ENCODE measurements around the gene CCDC80.
"Not testable (repeated sequence)": the region's sequence is repeated elsewhere in the genome, so short reads cannot be mapped to it uniquely, and the experiment has no call there.

Gene CCDC80

DNA sequence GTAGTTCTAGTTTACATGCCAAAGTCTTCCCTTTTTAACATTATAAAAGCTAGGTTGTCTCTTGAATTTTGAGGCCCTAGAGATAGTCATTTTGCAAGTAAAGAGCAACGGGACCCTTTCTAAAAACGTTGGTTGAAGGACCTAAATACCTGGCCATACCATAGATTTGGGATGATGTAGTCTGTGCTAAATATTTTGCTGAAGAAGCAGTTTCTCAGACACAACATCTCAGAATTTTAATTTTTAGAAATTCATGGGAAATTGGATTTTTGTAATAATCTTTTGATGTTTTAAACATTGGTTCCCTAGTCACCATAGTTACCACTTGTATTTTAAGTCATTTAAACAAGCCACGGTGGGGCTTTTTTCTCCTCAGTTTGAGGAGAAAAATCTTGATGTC is 57.8 kb downstream of the CCDC80 start:
- DNase-seq (ENCODE audit: low read depth), result no peak

GRCh38 chr3:112582244-112582874 is 58.6 kb downstream of the CCDC80 start:
- peak; percentile 61 for DNase-seq (ENCODE audit: low read depth)

DNA sequence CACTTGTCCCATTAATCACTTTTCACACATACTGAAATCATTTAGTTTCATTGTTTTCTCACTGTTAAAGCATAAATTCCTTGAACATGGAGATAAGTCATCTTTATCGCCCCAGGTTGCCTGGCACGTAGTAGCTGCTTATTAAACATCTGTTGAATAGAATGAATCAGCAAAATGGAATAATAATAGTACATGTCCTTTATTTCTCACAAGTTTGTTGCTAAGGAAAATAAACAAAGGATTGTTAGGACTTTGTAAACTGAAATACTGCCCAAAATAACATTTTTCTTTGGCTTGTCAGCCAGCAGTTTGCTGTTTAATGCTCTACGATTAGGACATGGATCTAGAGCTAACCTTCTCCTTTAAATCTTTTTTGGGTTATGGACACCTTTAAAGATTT is 61.2 kb downstream of the CCDC80 start:
- DNase-seq (ENCODE audit: low read depth), result peak; percentile 35

GRCh38 chr3:112579232-112579631 is 61.7 kb downstream of the CCDC80 start:
- no peak for DNase-seq (ENCODE audit: low read depth)

- DNase-seq (ENCODE audit: low read depth), result no peak
Measured at GRCh38 chr3:112572701-112573100, 68.2 kb downstream of the CCDC80 start.

GRCh38 chr3:112569265-112569664 is 71.7 kb downstream of the CCDC80 start:
- no peak for DNase-seq (ENCODE audit: low read depth)

DNA sequence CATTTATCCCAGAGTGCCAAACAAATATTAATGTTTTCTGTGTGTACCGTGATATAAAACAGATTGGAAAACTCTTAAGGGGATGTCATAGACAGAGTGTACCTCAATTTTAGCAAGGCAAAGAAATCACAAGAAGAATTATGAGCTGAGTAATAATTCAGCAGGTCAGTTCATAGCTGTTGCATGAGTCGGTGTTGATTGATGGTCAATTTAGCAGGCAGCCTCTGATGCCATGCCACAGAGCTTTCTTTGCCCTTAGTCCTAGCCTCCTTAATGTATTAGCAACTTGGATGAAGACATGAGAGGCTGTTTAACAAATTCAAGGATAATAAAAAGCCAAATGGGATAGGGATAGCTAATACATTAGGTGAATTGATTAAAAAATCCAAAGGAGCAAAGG is 72.3 kb downstream of the CCDC80 start:
- no peak for DNase-seq (ENCODE audit: low read depth)

DNA sequence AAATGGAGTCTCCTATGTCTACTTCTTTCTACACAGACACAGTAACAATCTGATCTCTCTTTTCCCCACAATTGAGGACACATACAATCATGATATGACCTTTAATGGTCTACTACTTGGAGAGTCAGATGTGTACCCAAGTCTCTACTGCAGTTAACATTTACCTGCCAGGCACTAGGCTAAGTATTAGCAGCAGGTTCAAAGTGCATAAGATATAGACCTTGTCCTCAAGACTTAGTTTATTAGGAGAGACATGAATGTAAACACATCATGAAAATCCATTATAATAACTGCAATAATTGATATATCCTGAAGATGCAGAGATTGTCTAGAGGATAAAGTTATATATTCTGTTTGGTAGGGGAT is 76.0 kb downstream of the CCDC80 start:
- DNase-seq (ENCODE audit: low read depth), result no peak

DNA sequence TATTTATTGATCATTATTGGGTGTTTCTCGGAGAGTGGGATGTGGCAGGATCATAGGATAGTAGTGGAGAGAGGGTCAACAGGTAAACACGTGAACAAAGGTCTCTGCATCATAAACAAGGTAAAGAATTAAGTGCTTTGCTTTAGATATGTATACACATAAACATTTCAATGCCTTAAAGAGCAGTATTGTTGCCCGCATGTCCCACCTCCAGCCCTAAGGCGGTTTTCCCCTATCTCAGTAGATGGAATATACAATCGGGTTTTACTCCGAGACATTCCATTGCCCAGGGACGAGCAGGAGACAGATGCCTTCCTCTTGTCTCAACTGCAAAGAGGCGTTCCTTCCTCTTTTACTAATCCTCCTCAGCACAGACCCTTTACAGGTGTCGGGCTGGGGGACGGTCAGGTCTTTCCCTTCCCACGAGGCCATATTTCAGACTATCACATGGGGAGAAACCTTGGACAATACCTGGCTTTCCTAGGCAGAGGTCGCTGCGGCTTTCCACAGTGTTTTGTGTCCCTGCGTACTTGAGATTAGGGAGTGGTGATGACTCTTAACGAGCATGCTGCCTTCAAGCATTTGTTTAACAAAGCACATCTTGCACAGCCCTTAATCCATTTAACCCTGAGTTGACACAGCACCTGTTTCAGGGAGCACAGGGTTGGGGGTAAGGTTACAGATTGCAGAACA is 76.5 kb downstream of the CCDC80 start:
- not testable (repeated sequence) for DNase-seq (ENCODE audit: low read depth)

DNA sequence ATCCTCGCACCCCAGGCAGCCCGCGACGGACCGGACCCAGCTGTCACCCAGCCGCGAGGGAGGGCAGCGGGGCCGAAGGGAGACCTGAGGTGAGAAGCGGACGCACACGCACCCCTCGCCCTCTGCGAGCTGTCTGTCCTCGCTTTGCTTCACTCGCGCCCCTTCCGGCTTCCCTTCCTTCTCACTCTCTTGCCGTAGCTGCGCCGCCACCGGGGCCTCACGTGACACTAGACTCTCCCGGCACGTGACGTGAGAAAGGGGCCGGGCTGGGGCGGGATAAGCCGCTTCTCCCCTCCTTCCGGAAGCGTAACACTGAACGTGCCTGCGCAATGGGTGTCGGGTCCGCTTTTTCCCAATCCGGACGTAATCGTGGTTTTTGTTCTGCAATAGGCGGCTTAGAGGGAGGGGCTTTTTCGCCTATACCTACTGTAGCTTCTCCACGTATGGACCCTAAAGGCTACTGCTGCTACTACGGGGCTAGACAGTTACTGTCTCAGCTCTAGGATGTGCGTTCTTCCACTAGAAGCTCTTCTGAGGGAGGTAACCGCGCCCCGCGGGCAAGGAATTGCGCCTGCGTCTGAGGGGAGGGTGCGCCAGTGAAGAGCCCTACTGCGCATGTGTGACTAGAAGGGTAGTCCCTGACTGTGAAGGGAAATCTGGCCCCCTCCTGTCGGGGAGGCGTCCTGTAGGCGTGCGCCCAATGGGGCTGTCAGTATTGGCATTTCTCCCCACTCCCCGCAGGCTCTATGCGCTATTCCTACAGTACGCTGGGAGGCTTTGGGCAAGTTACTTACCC is 79.0 kb downstream of the CCDC80 start, which contains the start of the genes ATG3 and SLC35A5:
ATG3 (minus strand) TSS at position 229 of the 796 bp plus-strand sequence. CDS start 434 bp downstream, outside the sequence.
SLC35A5 (plus strand) TSS at position 312 of the 796 bp plus-strand sequence. CDS start 1,359 bp downstream, outside the sequence.
- DNase-seq (ENCODE audit: low read depth), result peak; percentile 96

DNA sequence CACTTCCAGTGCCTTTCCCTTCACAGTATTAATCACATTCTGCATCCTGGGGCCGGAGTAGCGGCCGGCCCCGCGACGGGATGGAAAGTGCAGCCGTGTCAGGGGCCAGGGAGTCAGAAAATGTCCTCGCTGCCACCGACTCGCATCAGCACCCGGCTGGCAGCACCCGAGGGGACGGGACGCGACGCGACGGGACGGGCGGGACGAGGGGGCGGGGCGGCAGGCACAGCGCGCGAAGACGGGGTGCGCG is 79.5 kb downstream of the CCDC80 start:
- DNase-seq (ENCODE audit: low read depth), result no peak

- peak; percentile 77 for DNase-seq (ENCODE audit: low read depth)
Measured at GRCh38 chr3:112560721-112561483, 80.0 kb downstream of the CCDC80 start.

DNA sequence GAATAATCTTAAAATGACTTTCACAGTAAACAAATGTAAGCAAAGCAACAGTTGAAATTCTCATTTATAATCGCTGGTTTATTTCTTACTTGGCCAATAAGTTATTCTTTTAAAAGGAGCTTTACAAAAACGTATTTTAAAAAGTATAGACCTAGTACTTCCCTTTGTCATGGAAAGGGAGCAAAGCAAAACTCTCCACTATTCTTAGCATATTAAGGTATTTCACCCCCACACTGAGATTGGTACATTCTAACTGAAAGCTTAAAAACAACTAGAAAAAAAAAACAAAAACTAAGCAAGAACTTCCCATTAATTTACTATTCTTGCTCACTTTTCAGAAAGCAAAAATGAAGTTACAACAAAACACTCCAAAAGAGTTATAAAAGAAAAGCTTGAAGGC is 80.6 kb downstream of the CCDC80 start:
- no peak for DNase-seq (ENCODE audit: low read depth)

DNA sequence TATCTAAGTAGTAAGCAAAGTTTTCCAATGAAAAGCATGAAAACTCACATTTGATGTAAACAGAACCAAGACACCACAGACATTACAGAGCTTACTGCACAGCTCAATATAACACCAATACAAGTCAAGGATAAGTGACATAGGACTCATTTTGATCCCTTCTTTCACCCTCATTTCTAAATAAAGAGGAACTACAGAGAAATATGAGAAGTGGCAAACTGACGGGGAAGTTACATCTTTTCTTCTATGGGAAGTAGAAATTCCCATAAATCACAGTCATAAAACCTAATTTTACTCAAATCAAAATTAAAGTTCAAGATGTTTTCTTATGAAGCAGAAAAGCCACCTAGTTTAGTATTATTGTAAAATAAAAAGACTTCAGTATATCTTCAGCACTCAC is 83.0 kb downstream of the CCDC80 start:
- DNase-seq (ENCODE audit: low read depth), result no peak

GRCh38 chr3:112555535-112556170 is 85.3 kb downstream of the CCDC80 start:
- no peak for DNase-seq (ENCODE audit: low read depth)

DNA sequence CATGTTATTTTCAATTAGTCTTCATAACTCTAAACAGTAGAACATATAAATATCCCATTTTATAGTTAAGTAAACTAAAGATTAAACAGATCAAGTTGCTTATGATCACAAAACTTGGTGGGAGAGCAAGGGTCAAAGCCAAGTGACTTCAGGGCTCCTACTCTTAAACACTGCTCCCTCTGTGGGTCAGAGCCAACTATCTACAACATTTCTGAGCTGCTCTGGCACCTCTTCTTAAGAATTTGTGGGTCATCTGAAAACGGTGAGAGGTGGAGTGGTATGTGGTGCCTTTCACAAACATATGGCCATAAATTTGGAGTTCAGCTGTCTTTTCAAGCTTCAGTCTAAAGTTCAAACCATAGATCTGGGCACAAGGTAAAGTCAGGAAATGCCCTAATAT is 90.1 kb downstream of the CCDC80 start:
- DNase-seq (ENCODE audit: low read depth), result no peak
